HepG2 (cell line): ENCODE results near the gene TMEM220. TPM values are rescaled to one million over a fixed set of nuclear protein-coding genes. Genes with fewer than 3 reads are reported as not detected.
A peak's percentile ranks its signal among the peaks of the same experiment; 100 is the strongest.

ENCODE experiments used
- ARID5B ChIP-seq: IDR thresholded peaks from 2 replicates; pipeline ENCODE4 v1.4.0; 2020; ENCODE audit warnings: mild to moderate bottlenecking, missing genetic modification reagents
- ATF7-NPFF ChIP-seq: sonication (generic); formaldehyde crosslinking; IDR thresholded peaks from 2 replicates; pipeline ENCODE4 v1.8.1; 2023; ENCODE audit warnings: mild to moderate bottlenecking, low read depth, missing genetic modification reagents, moderate library complexity
- EP300 ChIP-seq, 3 experiments: sonication (generic) in 1 of 3; formaldehyde crosslinking in 1 of 3; IDR thresholded peaks; 2 replicates each; pipeline versions ENCODE4 v1.5.1 to v1.6.1; 2011 to 2020; ENCODE audit warnings: low read depth in 2 of 3, low read length in 2 of 3, borderline replicate concordance in 1 of 3, improper control_type of control experiment in 1 of 3, mild to moderate bottlenecking in 1 of 3, missing genetic modification reagents in 1 of 3, moderate library complexity in 1 of 3
- FOXO1 ChIP-seq: sonication (generic); formaldehyde crosslinking; IDR thresholded peaks from 2 replicates; pipeline ENCODE4 v1.4.0; 2020; ENCODE audit warnings: missing genetic modification reagents
- HNF1B ChIP-seq: sonication (generic); formaldehyde crosslinking; IDR thresholded peaks from 2 replicates; pipeline ENCODE4 v1.5.1; 2020; ENCODE audit warnings: mild to moderate bottlenecking, moderate library complexity, missing genetic modification reagents
- HNF4A ChIP-seq: sonication (generic); formaldehyde crosslinking; IDR thresholded peaks from 2 replicates; pipeline ENCODE4 v1.4.0; 2020; ENCODE audit warnings: missing genetic modification reagents
- HNF4G ChIP-seq, 2 experiments: sonication (generic) in 1 of 2; formaldehyde crosslinking in 1 of 2; IDR thresholded peaks; 2 replicates each; pipeline versions ENCODE4 v1.4.0 to v1.6.1; 2011 to 2020; ENCODE audit warnings: borderline replicate concordance in 2 of 2, low read depth in 2 of 2, mild to moderate bottlenecking in 2 of 2, low read length in 1 of 2, missing genetic modification reagents in 1 of 2, moderate library complexity in 1 of 2
- MIXL1 ChIP-seq: IDR thresholded peaks from 2 replicates; pipeline ENCODE4 v1.6.1; 2016
- MLX ChIP-seq: IDR thresholded peaks from 2 replicates; pipeline ENCODE4 v1.6.1; 2016
- SALL1 ChIP-seq: sonication (generic); formaldehyde crosslinking; IDR thresholded peaks from 2 replicates; pipeline ENCODE4 v1.8.0; 2022; ENCODE audit warnings: mild to moderate bottlenecking, missing genetic modification reagents
- TARDBP ChIP-seq: sonication (generic); formaldehyde crosslinking; IDR thresholded peaks from 2 replicates; pipeline ENCODE4 v1.8.0; 2022; ENCODE audit warnings: mild to moderate bottlenecking, missing genetic modification reagents
- ZBTB10 ChIP-seq: sonication (generic); formaldehyde crosslinking; IDR thresholded peaks from 2 replicates; pipeline ENCODE4 v1.4.0; 2020; ENCODE audit warnings: missing genetic modification reagents, borderline replicate concordance
- ZNF574 ChIP-seq: sonication (generic); formaldehyde crosslinking; IDR thresholded peaks from 2 replicates; pipeline ENCODE4 v1.4.0; 2020; ENCODE audit warnings: missing genetic modification reagents
- ZNF614 ChIP-seq: IDR thresholded peaks from 2 replicates; pipeline ENCODE4 v1.6.1; 2018; ENCODE audit warnings: missing biosample characterization, missing genetic modification reagents, inconsistent platforms, borderline replicate concordance
- ZNF784 ChIP-seq: sonication (generic); formaldehyde crosslinking; IDR thresholded peaks from 2 replicates; pipeline ENCODE4 v1.5.1; 2020; ENCODE audit warnings: missing genetic modification reagents, mild to moderate bottlenecking, borderline replicate concordance
- polyA plus RNA-seq, 8 experiments: library from polyadenylated mRNA; depleted of rRNA in 3 of 8; stranded (reverse) in 7 of 8; unstranded in 1 of 8; fragments of >200 nt; fragmentation: Illumina TruSeq in 4 of 8; extraction: Trizol in 4 of 8; gene quantifications; 2 replicates each; pipeline versions ENCODE4 v1.2.1 to v1.2.3, GENCODE V29; 2011 to 2016; ENCODE audit warnings: low read depth in 4 of 8, missing spikeins in 1 of 8, mixed read lengths in 1 of 8; ENCODE audit not compliant: insufficient read depth in 1 of 8
- total RNA-seq, 5 experiments: library from RNA; depleted of rRNA; stranded (reverse); fragments of >200 nt; fragmentation: Illumina TruSeq; extraction: Trizol; gene quantifications; 2 replicates each; pipeline ENCODE4 v1.2.3, GENCODE V29; 2016; ENCODE audit warnings: low read depth in 1 of 5

The TMEM220 gene
- total and polyA plus RNA-seq, 2 of the 13 experiments (the other 11 are each of a cell fraction or from before 2014, with no cell fraction given) = 1.3 to 2.2 TPM

- peak; percentile 45 for TF ChIP-seq ARID5B
- TF ChIP-seq ZNF574 (CRISPR knock-in tag) = peak; percentile 51; the same call in 1 of the 2 replicates
- no peak for TF ChIP-seq ATF7-NPFF
- TF ChIP-seq SALL1 (CRISPR knock-in tag) = peak; percentile 78
- peak in 1 of 2 experiments; percentile 51; a peak in 1 of 4 replicates for TF ChIP-seq EP300 (IDR thresholded peaks at IDR 0.05; ENCODE audit: low read depth in 2 of 2, low read length in 2 of 2)
- TF ChIP-seq EP300 (CRISPR knock-in tag; IDR thresholded peaks at IDR 0.05; ENCODE audit: borderline replicate concordance) = no peak
- peak; percentile 66; the same call in 1 of the 2 replicates for TF ChIP-seq TARDBP (CRISPR knock-in tag)
- 0 out of 2 replicates have a peak, but pooled peaks have one; percentile 45 for TF ChIP-seq MIXL1
- TF ChIP-seq MLX = peak; percentile 40; the same call in 1 of the 2 replicates
- TF ChIP-seq HNF4A (CRISPR knock-in tag) = peak; percentile 95
- TF ChIP-seq HNF1B (CRISPR knock-in tag) = peak; percentile 63
- no peak for TF ChIP-seq ZNF784 (CRISPR knock-in tag)
- TF ChIP-seq ZBTB10 (CRISPR knock-in tag) = peak; percentile 43; the same call in 1 of the 2 replicates
- TF ChIP-seq FOXO1 = peak; percentile 77
- TF ChIP-seq HNF4G (IDR thresholded peaks at IDR 0.05; ENCODE audit: borderline replicate concordance, low read depth, low read length) = peak; percentile 81
- TF ChIP-seq HNF4G (CRISPR knock-in tag; IDR thresholded peaks at IDR 0.05; ENCODE audit: borderline replicate concordance, low read depth) = peak; percentile 75; the same call in 1 of the 2 replicates
- TF ChIP-seq ZNF614 (CRISPR knock-in tag) = no peak
Observed at GRCh38 chr17:10725262-10725661, 4.6 kb downstream of the TMEM220 start (continued).
